HG03280 (cell line): ENCODE data around the gene SECTM1.
"Not testable (repeated sequence)": the region's sequence is repeated elsewhere in the genome, so short reads cannot be mapped to it uniquely, and the experiment has no call there.

Experiments used
- ATAC-seq: cut with Tn5 transposase; IDR thresholded peaks from one replicate; pipeline ENCODE4 v1.9.1; 2021; ENCODE audit warnings: mild to moderate bottlenecking, moderate library complexity; ENCODE audit not compliant: unreplicated experiment

The SECTM1 gene

DNA sequence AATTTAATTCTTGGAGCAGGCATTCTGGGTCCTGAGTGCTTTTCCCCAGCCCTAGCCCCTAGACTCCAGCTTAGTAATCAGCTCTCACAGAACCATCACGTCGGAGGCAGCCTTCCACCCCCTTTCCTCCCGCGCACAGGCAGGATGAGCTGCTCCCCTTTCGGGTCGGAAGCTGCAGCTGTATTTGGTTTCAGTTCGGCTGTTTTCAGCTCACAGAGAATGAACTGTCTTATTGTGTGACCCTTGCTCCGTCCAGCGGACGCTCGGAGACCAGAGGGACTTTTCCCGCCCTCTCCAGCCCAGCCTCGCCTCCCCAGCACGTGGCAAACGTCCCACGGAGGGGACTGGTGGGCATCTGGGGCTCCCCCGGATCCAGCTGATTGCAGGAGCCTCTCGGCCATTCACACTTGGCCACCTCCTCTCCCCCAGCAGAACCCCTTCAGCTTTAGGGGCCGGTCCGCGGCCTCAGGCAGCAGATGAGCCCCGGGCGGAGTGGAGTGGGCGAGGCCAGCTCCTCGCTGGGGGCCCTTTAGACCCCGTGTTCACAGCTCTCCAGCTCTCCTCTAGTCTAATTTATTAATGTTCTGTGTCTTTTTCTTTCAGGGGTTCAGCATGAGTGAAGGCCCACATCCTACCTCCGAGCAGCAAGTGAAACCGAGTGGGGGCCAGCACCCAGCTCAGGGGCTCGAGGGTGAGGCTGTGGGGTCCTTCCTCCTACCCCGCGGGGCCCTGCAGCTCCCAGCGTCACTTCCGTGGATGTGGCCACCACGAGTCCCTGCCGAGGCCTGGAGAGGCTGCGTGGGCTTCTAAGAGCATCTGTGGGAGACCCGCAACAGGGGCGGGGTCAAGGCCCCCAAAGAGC is 37.1 kb upstream of the SECTM1 start:
- peak; percentile 57 for ATAC-seq

- no peak for ATAC-seq
These were observed 35.6 kb upstream of the SECTM1 start for GRCh38 chr17:82369211-82369610.

- ATAC-seq = no peak
These were observed 34.4 kb upstream of the SECTM1 start for GRCh38 chr17:82367724-82368524.

DNA sequence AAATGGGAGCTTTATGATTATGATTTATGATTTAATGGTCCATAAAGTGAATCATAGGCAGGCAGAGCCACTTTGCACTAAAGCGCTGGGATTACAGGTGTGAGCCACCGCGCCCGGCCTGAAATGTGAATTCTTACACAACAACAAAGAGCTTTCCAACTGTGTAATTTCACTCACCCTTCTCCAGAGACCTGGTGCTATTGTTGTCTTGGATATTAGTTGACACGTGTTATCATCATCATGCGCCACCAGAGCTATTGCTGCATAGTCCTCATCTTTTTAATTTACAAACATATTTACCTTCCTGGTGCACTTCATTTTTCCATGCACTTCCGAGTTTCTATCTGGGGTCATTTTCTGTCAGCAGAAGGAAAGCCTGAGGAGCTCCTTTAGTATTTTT is 33.2 kb upstream of the SECTM1 start:
- no peak for ATAC-seq

DNA sequence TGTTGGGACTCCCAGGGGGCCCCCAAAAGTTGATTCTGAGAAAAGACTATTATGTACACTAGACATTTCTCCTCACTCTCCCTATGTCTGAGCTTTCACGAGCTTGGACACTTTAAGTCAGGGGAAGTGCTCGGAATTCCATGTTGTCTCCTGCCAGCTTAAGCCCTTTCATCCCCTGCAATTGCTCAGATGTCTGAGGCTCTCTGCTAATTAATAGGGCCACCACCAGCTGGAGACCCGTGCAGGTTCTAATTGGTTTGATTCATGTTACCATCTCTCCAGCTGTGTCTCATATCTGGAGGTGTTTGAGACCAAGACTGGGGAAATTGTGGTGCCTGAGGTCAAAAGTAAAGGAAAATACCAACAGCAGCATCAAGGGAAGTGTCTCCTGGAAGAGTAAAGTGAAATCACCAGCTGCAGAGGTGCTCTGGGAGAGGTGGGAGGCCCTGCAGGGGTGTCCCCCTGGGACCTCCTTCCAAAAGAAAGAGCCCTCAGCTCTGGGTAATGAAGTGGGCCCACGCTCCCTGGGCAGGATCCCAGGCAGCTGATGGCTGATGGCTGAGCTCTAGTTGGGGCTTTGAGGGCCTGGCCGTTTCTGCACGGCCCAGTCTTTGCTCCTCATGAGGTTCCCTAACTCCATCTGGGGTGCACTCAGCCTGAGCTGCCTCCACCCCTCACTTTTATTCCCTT is 32.2 kb upstream of the SECTM1 start:
- ATAC-seq = no peak

GRCh38 chr17:82361885-82362633 is 28.5 kb upstream of the SECTM1 start:
- ATAC-seq = no peak

- not testable (repeated sequence) for ATAC-seq
These were observed 26.0 kb upstream of the SECTM1 start for GRCh38 chr17:82359451-82360074.

GRCh38 chr17:82358465-82359350 is 25.1 kb upstream of the SECTM1 start, which contains the start of gene TEX19:
Gene TEX19, plus strand, starts transcription at chr17:82359247. Its CDS starts 2,904 bp downstream, at chr17:82362151.
- ATAC-seq = no peak

DNA sequence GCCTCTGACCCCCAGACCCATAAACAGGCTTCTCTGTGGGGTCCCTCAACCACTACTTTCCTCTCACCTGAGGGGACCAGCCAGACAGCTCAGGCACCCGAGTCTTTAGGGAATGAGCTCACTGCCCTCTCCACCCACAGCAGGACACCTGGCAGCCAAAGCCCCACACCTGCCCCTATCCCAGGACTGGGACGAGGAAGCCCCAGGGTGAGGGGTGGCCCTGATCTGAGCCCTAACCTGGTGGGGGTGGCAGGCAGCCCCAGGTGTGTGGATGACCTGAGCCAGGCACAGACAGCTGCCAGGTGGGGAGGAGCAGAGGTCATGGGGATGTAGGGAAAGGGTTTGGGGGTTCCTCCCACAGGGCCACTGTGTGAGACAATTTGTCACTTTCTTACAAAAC is 23.8 kb upstream of the SECTM1 start:
- no peak for ATAC-seq

DNA sequence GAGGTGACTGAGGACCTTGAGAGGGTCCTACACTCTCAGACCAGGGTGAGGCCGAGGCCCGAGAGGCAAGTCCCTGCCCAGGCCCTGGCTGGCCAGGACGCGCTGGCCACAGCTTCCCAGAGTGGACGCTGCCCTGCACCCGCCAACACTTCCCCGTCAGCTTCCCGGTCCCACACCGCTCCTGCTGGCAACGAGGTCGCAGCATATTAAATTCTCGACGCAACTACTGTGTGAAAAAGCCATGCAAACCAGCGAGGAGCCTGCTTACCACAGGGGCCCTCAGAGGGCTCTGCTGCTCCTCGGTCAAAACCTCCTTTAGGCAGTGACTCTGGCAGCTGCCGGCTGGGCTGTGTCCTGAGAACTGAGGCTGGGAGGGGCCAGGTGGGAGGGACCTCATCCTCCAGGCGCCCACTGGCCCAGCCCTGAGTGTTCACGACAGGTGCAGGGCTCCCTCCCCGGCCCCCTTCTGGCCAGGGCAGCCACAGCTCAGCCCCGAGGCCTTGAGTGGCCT is 23.3 kb upstream of the SECTM1 start:
- ATAC-seq = no peak

- no peak for ATAC-seq
These were observed 22.3 kb upstream of the SECTM1 start for GRCh38 chr17:82355770-82356427.

- no peak for ATAC-seq
These were observed 21.3 kb upstream of the SECTM1 start for GRCh38 chr17:82354804-82355308.

GRCh38 chr17:82353484-82353883 is 19.9 kb upstream of the SECTM1 start:
- ATAC-seq = no peak

- peak; percentile 58 for ATAC-seq
These were observed 18.3 kb upstream of the SECTM1 start for GRCh38 chr17:82351713-82352488.

- no peak for ATAC-seq
These were observed 17.7 kb upstream of the SECTM1 start for GRCh38 chr17:82351254-82351712.

GRCh38 chr17:82350182-82351030 is 16.8 kb upstream of the SECTM1 start:
- no peak for ATAC-seq
